Small intestine (tissue), 7 donors: ENCODE measurements around the gene VPS39. TPM values are rescaled to one million over a fixed set of nuclear protein-coding genes. Genes with fewer than 3 reads are reported as not detected.
A peak's percentile ranks its signal among the peaks of the same experiment; 100 is the strongest.

Source experiments
- DNase-seq, 2 donors: peaks; one replicate each; pipeline versions ENCODE4 v3.0.0 to v3.0.0-alpha.2; 2013
- FAIRE-seq: peaks from 2 replicates; lab custom pipeline; 2012; peaks lifted over from hg19 to GRCh38; lab: Jason Lieb, UNC
- H3K27ac ChIP-seq, 3 donors: one replicate each; pipeline ENCODE4 v1.5.1; 2013; ENCODE audit warnings: low read length in 2 of 3, mild to moderate bottlenecking in 2 of 3, control low read depth in 1 of 3, inconsistent platforms in 1 of 3, low read depth in 1 of 3, moderate library complexity in 1 of 3
- H3K27me3 ChIP-seq, 3 donors: one replicate each; pipeline ENCODE4 v1.6.1; 2013; ENCODE audit warnings: low read length in 3 of 3, inconsistent platforms in 1 of 3; ENCODE audit not compliant: control insufficient read depth in 3 of 3, insufficient read depth in 3 of 3
- H3K36me3 ChIP-seq, 3 donors: one replicate each; pipeline ENCODE4 v1.6.1; 2013; ENCODE audit warnings: low read length in 3 of 3, inconsistent platforms in 1 of 3, low read depth in 1 of 3, mild to moderate bottlenecking in 1 of 3, moderate library complexity in 1 of 3; ENCODE audit not compliant: control insufficient read depth in 3 of 3, insufficient read depth in 2 of 3
- H3K4me1 ChIP-seq, 3 donors: one replicate each; pipeline ENCODE4 v1.6.1; 2013; ENCODE audit warnings: low read length in 2 of 3, inconsistent platforms in 1 of 3, low read depth in 1 of 3, mild to moderate bottlenecking in 1 of 3, moderate library complexity in 1 of 3; ENCODE audit not compliant: control insufficient read depth in 3 of 3, insufficient read depth in 2 of 3
- H3K4me3 ChIP-seq, 3 donors: one replicate each; pipeline ENCODE4 v1.5.1; 2013; ENCODE audit warnings: low read length in 3 of 3, control low read depth in 1 of 3, inconsistent platforms in 1 of 3, low read depth in 1 of 3, mild to moderate bottlenecking in 1 of 3, moderate library complexity in 1 of 3
- H3K9me3 ChIP-seq, 2 donors: one replicate each; pipeline ENCODE4 v1.6.1; 2013; ENCODE audit warnings: low read depth in 1 of 2, low read length in 1 of 2; ENCODE audit not compliant: control insufficient read depth in 2 of 2, insufficient read depth in 1 of 2
- WGBS, 3 donors: extraction: QIAGEN DNeasy Blood & Tissue Kit; methylation state at CpG; one replicate each; pipeline ENCODE4 v1.1.7; 2013; 5-methylcytosine and 5-hydroxymethylcytosine counted together
- polyA plus RNA-seq, 4 donors: library from polyadenylated mRNA; stranded (reverse) in 3 of 4; unstranded in 1 of 4; fragments of 200-250 nt in 3 of 4; fragments of 120-200 nt in 1 of 4; gene quantifications; one replicate each; pipeline versions ENCODE4 v1.2.1 to v1.2.3, GENCODE V29; 2013
- donor health status: healthy with polysubstance abuse.
- donor health status: control.
- donor health status: control.
- donor health status: Bipolar disorder and iron deficiency.
- donor health status: healthy.

VPS39 gene
- polyA plus RNA-seq, 4 donors: 28.2 to 58.3 (median 41.4) TPM

- FAIRE-seq (no peak), DNase-seq (no peak)
- Histone ChIP-seq H3K9me3 (peaks cover 0 to 7% of the 10 kb centered on the region in 2 donors), H3K36me3 (no peaks in the 10 kb centered on the region), H3K4me1 (no peaks in the 10 kb centered on the region), H3K27me3 (no peaks in the 10 kb centered on the region), H3K4me3 (no peak overlapping the region), H3K27ac (no peak overlapping the region)
- 69 to 72% (median 71%) methylated on average over 9 of the region's 9 CpGs for WGBS, 3 donors
Measured at GRCh38 chr15:42131826-42132806, 76.0 kb downstream of the VPS39 start.

GRCh38 chr15:42131006-42131405, 77.1 kb downstream of the VPS39 start:
- no peak for DNase-seq

GRCh38 chr15:42130246-42130986, 77.7 kb downstream of the VPS39 start:
- H3K4me3 ChIP-seq: no peak overlapping the region
- no peaks in the 10 kb centered on the region for H3K27me3 ChIP-seq
- H3K36me3 ChIP-seq: no peaks in the 10 kb centered on the region
- H3K9me3 ChIP-seq: no peaks in the 10 kb centered on the region
- DNase-seq: no peak
- WGBS, 3 donors: 76 to 87% (median 78%) methylated on average over 8 of the region's 8 CpGs
- FAIRE-seq: no peak
- H3K4me1 ChIP-seq: no peaks in the 10 kb centered on the region
- no peak overlapping the region for H3K27ac ChIP-seq

More at GRCh38 chr15:42131006-42131405, 77.1 kb downstream of the VPS39 start:
- no peaks in the 10 kb centered on the region for H3K4me1 ChIP-seq
- no peak overlapping the region for H3K4me3 ChIP-seq
- no peak overlapping the region for H3K27ac ChIP-seq
- H3K9me3 ChIP-seq: no peaks in the 10 kb centered on the region
- H3K27me3 ChIP-seq: no peaks in the 10 kb centered on the region
- WGBS, 3 donors: 94 to 100% (median 97%) methylated on average over 1 of the region's 1 CpG
- FAIRE-seq: no peak
- no peaks in the 10 kb centered on the region for H3K36me3 ChIP-seq

- DNase-seq (no peak), FAIRE-seq (no peak)
- H3K4me1 ChIP-seq: no peaks in the 10 kb centered on the region
- no peaks in the 10 kb centered on the region for H3K9me3 ChIP-seq
- H3K4me3 ChIP-seq: no peak overlapping the region
- no peak overlapping the region for H3K27ac ChIP-seq
- H3K36me3 ChIP-seq: no peaks in the 10 kb centered on the region
- 77 to 87% (median 85%) methylated on average over 2 of the region's 2 CpGs for WGBS, 3 donors
- H3K27me3 ChIP-seq: no peaks in the 10 kb centered on the region
Measured at GRCh38 chr15:42129364-42129763, 78.7 kb downstream of the VPS39 start.

- H3K4me3 ChIP-seq: no peak overlapping the region
- H3K4me1 ChIP-seq: no peaks in the 10 kb centered on the region
- no peaks in the 10 kb centered on the region for H3K36me3 ChIP-seq
- DNase-seq (no peak), FAIRE-seq (no peak)
- no peak overlapping the region for H3K27ac ChIP-seq
- 79 to 89% (median 85%) methylated on average over 6 of the region's 6 CpGs for WGBS, 3 donors
- no peaks in the 10 kb centered on the region for H3K27me3 ChIP-seq
- no peaks in the 10 kb centered on the region for H3K9me3 ChIP-seq
Measured at GRCh38 chr15:42128476-42128875, 79.6 kb downstream of the VPS39 start.

- H3K9me3 ChIP-seq: no peaks in the 10 kb centered on the region
- H3K36me3 ChIP-seq: no peaks in the 10 kb centered on the region
- 36 to 73% (median 62%) methylated on average over 3 of the region's 3 CpGs for WGBS, 3 donors
- H3K4me3 ChIP-seq: no peak overlapping the region
- DNase-seq (no peak), FAIRE-seq (no peak)
- H3K27me3 ChIP-seq: no peaks in the 10 kb centered on the region
- no peak overlapping the region for H3K27ac ChIP-seq
- H3K4me1 ChIP-seq: peaks cover 0 to 20% (median 2%) of the 10 kb centered on the region in 3 donors
Measured at GRCh38 chr15:42123546-42123945, 84.6 kb downstream of the VPS39 start.

- 23 to 59% (median 32%) methylated on average over 2 of the region's 2 CpGs for WGBS, 3 donors
- H3K27me3 ChIP-seq: no peaks in the 10 kb centered on the region
- H3K4me3 ChIP-seq: no peak overlapping the region
- no peaks in the 10 kb centered on the region for H3K9me3 ChIP-seq
- FAIRE-seq (no peak), DNase-seq (peak; percentile 58 to 83)
- peaks cover 0 to 20% (median 2%) of the 10 kb centered on the region in 3 donors for H3K4me1 ChIP-seq
- no peaks in the 10 kb centered on the region for H3K36me3 ChIP-seq
- no peak overlapping the region for H3K27ac ChIP-seq
Measured at GRCh38 chr15:42121682-42122081, 86.4 kb downstream of the VPS39 start.

- Histone ChIP-seq H3K36me3 (no peaks in the 10 kb centered on the region), H3K9me3 (peaks cover 0 to 5% of the 10 kb centered on the region in 2 donors), H3K4me3 (no peak overlapping the region), H3K27me3 (no peaks in the 10 kb centered on the region), H3K27ac (no peak overlapping the region), H3K4me1 (peaks cover 0 to 20% (median 2%) of the 10 kb centered on the region in 3 donors)
- WGBS, 3 donors: 87 to 90% (median 90%) methylated on average over 6 of the region's 6 CpGs
- peak in 1 of 2 donors; percentile 28 for DNase-seq
- no peak for FAIRE-seq
Measured at GRCh38 chr15:42121021-42121420, 87.1 kb downstream of the VPS39 start.
